Measurements from ENCODE around the gene CRTC1.

GRCh38 chr19:18756896-18757295, 73.4 kb downstream of the CRTC1 start:
- TF ChIP-seq, protein P1, sequence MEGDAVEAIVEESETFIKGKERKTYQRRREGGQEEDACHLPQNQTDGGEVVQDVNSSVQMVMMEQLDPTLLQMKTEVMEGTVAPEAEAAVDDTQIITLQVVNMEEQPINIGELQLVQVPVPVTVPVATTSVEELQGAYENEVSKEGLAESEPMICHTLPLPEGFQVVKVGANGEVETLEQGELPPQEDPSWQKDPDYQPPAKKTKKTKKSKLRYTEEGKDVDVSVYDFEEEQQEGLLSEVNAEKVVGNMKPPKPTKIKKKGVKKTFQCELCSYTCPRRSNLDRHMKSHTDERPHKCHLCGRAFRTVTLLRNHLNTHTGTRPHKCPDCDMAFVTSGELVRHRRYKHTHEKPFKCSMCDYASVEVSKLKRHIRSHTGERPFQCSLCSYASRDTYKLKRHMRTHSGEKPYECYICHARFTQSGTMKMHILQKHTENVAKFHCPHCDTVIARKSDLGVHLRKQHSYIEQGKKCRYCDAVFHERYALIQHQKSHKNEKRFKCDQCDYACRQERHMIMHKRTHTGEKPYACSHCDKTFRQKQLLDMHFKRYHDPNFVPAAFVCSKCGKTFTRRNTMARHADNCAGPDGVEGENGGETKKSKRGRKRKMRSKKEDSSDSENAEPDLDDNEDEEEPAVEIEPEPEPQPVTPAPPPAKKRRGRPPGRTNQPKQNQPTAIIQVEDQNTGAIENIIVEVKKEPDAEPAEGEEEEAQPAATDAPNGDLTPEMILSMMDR (IDR thresholded peaks at IDR 0.05): no peak
- TF ChIP-seq POLR2A (IDR thresholded peaks at IDR 0.05) (no peak), POLR2AphosphoS5 (IDR thresholded peaks at IDR 0.05) (no peak), EP300 (IDR thresholded peaks at IDR 0.05) (no peak)
